T-helper 2 cell treated with Interferon-gamma antibody and Interleukin-4, amounts not matched to agents 100 ng/mL and 5 ng/mL, for 36 hours (primary cell): ENCODE results near the gene ITPK1. TPM values are rescaled to one million over a fixed set of nuclear protein-coding genes. Genes with fewer than 3 reads are reported as not detected.

Experiments used
- intact Hi-C: fragments of 100-400 bp; cut with micrococcal nuclease; formaldehyde crosslinking; loops from one replicate; pipeline ENCODE4 v1.15.1; 2023
- total RNA-seq: library from RNA; stranded (reverse); gene quantifications from 2 replicates; pipeline ENCODE4 v1.2.3, GENCODE V29; 2022

The ITPK1 gene
- total RNA-seq, 1 donor from 2014 or later: 84.1 TPM

DNA sequence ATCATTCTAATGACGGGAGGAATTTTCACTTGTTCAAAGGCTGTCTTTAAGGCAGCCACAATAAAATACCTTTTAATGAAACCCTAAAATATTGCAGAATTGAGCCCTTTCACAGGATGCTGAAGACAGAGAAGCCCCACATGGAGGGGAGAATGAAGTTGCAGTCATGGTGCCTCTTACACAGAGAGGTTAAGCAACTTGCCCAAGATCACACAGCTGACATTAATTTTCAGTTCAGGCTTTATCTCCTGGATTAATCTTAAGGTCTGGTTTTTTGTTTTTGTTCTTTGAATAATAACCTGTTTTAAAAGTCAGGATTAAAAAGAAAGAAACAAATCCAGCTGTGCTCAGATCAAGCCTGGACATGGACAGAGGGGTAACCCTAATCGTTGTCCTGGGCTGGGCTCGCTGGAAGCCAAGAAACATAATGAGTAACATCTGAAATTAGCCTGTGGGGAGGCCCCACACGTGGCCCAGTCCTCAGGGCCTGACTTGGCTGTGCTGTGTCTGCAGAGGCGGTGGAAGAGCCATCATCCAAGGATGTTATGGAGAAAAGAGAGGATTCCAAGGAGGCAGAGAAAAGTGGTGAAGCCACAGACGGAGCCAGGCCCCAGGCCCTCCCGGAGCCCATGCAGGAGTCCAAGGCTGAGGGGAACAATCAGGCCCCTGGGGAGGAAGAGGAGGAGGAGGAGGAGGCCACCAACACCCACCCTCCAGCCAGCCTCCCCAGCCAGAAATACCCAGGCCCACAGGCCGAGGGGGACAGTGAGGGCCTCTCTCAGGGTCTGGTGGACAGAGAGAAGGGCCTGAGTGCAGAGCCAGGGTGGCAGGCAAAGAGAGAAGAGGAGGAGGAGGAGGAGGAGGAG lies 184.8 kb downstream of the ITPK1 start:
- intact Hi-C loops: no loop called here

DNA sequence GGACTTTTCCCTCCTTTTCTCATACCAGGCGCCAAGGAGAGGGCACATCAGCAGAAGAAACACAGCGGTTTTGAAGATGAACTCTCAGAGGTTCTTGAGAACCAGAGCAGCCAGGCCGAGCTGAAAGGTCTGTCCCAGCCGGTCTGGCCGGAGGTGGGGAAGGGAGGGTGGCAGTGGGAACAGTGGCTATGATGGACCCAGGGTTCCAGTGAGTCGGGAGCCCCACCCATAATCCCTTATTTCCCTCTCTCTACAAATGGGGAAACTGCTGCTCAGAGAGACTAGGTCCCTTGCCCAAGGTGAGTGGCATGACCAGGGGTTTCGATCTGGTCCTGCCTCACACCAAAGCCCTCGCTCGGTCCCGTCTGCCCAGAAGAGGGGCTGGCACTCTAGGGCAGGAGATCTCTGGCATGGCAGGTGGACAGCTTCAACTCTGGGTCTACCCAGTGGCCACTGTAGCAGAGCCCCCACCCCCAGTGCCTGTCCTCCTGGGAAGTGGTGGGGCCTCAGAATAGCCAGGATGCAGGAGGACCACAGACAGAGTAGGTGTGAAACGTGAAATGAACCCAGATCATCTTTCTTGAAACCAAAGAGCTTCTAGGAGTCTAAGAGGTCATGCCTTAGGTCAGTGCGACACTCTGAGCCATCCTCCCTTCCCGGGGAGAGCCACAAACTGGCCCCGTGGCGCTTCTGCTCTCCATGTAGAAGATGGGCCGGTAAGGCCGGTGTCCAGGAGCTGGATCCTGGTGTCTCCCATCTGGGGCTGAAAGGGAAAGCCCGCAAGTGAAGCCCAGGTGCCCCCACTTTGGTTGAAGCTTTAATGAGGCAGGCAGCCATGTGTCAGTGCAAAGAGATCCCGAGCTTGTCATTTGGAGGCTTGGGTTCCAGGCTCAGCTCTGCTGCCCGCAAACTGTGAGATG lies 185.8 kb downstream of the ITPK1 start:
- intact Hi-C loops: no loop called here

DNA sequence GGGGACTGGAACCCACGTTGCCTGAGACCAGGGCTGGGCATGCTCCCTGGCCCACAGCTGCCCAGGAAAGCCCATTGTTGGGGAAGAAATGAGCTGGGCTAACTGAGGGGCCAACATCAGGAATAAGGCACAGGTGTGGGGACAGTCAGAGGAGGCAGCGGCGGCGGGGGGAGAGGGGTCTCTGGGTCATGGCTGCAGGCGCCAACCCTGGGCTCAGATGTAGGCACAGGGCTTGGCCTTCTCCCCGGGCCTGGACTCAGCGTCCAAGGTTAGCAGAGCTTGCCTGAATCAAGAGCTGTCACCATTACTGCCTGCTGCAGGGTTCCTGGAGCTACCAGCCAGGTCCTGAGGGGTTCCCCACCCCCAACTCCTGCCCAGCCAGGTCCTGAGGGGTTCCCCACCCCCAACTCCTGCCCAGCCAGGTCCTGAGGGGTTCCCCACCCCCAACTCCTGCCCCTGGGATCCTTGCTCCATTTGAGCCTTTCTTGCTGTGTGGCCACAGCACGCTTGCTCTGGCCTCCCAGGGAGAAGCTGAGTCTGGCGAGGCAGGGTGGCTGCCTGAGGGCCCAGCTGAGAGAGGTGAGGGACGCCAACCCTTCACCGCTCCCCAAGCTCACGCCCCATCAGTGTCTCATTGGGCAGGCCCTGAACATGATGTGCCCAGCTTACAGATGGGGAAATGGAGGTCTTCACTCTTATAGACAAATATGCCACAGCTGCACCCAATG lies 186.6 kb downstream of the ITPK1 start:
- intact Hi-C loops: no loop called here

DNA sequence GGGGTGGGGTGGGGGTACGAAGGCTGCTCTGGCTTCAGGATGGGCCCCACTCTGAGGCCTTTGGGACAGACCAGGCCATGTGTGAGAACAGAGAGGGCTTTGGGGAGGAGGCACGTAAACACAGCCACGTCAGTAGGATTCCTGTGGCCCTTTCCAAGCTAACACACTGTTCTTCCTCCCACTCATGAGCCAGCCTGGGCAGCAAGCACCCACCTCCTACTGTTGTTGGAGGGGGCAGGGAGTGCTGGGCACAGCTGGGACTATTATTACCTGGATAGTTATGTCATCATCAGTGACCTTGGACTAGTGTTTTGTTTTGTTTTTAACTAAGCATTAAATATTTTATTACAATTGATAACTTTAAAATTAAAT lies 187.5 kb downstream of the ITPK1 start:
- intact Hi-C loops: no loop called here

DNA sequence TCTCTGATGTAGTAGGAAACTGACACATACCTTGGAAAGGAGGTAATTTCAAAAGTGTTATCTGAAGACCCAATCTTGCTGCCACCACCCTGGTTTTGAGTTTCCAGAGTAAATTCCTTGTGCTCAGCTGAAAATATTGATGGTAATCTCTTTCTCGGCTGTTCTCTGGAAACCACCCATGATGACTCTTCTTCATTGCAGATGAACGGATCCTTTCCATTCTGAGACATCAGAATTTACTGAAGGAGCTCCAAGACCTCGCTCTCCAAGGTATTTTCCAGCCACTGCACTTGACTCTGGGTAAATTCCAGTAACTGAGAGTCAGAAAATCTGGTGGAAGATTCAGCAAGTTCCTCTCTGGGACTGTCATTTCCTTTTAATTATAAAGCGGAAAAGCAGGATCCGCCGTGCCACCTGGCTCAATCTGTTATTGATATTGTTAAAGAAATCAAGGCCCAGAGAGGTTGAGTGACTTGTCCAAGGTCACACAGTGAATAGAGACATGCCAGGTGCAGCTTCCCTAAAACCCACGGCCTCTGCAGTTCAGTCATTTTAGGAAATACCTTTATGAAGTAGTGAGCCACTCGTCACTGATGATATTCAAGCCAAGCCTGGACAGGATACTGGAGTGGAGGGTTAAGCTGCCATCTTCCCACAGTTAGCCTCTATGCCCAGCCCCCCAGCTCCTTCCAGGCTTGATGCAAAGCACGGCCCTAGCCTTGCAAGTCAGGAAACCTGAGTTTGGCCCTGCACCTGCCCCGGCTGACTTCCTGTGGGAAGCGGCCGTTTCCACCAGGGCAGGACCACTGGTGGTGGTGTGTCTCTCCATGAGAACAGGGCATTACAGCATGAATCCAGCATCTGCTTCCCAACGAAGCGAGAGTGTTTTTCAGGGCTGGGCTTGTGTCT lies 188.1 kb downstream of the ITPK1 start:
- intact Hi-C loops: no loop called here

DNA sequence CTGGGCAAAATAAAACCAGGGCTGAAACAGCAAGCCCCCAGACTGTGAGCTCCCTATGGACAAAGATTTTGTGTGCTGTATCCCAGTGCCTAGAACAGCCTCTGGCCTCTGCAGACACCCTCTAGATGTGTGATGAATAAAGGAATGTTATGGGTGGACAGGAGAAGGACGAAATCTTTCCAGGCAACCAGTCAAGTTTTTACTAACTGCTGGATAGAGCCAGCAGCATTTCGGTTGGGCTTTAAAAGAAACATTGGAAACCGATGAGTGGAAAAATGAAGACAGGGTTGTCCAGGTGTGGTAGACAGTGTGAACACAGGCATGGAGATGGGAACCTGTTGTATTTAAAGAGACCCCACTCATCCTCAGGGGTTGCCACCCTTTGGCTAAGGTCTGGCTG lies 188.8 kb downstream of the ITPK1 start:
- intact Hi-C loops: no loop called here

DNA sequence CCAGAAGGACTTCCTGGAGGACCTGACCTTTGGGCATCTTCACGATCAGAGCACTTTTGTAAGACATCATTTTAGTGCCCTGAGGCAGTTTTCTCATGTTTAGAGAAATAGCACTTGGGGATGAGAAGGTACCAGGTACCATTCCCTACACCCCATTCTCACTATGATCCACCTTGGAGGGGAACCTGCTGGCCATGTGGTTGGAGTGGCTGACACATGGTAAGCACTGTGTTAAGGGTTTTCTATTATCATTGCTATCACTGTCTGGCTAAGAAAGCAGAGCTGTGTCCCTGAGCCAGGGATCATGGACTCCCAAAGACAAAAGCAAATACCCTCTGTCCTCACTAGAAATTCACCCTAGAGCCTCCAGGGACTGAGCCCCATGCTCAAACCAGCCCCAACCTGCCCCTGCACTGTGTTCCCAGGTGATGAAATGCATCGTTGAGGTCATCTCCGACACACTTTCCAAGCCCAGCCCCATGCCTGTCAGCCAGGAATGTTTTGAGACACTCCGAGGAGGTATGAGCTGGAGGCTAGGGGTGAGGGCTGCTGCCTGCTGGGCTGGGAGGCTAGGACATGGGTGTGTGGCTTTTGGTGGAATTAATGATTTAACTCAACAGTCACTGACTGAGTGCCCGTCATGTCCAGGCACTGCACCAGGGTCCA lies 189.4 kb downstream of the ITPK1 start:
- intact Hi-C loops: no loop called here

DNA sequence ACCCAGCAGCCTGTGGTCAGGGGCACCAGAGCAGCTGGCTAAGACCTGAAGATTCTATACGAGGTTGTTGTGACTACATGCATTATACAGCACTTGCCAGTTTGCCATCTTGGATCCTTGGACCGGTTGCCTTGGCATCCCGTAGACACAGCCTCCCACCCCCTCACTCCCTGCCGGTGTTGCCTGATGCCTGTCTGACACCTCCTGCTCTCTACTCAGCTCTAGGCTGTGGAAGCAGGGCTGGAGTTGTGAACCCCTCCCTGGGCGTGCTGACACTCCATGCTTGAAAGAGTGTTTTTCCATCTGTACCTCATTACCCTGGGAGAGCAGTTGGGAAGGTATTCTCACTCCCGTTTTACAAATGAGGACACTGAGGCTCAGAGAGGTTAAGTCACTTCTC lies 190.3 kb downstream of the ITPK1 start:
- intact Hi-C loops: no loop called here

DNA sequence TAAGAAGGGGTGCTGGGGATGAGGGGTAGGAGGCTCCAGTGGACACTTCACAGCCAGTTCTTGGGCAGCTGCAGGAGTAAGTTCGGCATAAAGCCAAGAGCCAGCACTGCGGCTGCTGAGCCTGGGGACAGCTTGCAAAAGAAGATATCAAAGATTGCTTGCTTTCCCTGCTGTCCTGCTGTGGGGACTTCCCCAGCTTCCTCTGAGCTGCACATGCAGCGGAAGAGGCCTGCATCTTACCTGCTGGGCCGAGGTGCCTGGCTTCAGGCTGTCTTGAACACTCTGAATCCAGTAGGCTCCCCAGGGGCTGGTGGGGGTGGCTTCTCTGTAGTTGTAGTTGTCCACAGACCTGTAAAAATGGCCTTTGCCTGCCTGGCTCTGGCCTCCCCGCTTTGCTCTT lies 191.5 kb downstream of the ITPK1 start:
- intact Hi-C loops: no loop called here

DNA sequence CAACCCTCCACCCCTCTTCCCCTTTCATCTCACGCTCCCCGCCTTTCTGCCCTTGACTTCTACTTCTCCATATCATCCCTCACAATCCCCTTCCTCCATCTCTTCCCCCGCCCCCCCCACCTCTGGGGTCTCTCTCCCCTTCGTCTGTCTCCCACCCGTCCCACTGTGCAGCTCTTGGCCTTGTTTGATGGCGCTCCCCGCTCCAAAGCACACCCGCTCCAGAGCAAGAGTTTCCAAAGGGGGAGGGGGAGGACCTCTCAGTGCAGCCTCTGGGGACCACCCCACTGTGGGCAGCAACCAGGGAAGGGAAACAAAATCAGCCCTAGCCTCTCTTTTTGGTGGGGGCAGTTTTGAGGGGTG lies 192.0 kb downstream of the ITPK1 start:
- intact Hi-C loops: no loop called here

DNA sequence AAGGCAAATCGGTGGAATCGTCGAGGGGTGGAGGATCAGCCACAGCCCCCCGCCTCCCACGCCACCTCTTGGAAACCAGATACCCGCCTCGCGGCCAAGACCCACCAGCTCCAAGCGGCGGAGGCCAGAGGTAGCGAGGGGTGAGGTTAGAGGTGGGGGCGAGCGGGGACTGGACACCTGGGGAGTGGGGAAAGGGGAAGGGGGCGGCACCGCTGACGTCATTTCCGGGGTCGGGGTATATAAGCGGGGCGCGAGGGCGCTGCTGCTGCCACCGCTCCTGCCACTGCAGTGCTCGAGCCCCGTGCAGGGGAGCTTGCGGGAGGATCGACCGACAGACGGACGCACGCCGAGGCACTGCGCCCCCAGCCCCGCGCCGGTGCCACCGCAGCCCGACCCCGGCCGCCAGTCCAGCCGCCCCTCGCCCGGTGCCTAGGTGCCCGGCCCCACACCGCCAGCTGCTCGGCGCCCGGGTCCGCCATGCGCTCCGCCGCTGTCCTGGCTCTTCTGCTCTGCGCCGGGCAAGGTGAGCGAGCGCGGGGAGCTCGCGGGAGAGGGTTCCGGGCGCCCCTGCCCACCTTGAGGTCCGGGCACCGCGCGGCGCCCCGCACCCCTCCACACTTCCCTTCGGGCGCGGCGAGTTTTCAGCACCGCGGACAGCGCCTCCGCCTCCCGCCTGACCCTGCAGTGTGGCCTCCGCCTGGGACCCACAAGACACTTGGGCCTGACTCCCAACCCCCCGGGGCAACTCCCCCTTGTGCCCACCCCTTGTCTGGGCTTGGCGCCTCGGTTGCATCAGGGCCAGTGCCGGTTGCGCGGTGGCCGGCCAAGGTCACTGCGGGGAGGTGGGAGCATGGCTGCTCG lies 192.6 kb downstream of the ITPK1 start, which contains the start of gene CHGA:
Gene CHGA, plus strand, starts transcription at position 268 of the 861 bp plus-strand sequence. Its CDS starts 210 bp downstream, at position 478.
- intact Hi-C loops: no loop called here

DNA sequence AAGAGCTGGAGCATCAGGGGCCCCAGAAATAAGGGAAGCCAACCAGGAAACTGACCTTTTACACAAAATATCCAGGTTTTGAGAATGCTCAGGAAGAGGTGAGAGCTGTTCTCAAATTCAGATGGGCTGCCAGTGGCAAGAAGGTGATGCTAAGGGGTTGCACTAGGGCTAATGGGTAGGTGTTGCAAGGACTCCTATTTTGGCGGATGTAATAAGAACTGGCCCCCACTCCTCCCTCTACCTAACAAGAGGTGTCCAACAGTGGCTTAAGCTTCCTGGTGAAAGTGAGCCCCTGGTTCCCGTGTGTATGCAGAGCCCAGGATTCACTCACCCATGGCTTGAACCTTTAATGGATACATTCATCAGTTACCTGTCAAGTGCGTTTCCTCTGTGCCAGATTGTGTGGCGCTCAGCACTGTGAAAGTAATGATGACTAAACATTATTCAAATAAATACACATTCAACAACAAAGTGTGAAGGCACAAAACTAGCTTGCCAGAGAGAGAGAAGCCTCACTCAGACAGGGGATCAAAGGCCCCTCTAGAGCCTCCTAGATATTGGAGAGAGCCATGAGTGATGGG lies 193.5 kb downstream of the ITPK1 start:
- intact Hi-C loops: no loop called here

DNA sequence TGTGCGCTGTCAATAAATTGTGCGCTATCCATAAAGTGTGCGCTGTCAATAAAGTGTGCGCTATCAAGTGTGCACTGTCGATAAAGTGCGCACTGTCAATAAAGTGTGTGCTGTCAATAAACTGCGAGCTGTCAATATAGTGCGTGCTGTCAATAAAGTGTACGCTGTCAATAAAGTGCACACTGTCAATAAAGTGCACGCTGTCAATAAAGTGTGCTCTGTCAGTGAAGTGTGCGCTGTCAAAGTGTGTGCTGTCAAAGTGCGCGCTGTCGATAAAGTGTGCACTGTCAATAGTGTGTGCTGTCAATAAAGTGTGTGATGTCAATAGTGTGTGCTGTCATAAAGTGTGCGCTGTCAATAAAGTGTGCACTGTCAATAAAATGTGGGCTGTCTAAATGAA lies 195.7 kb downstream of the ITPK1 start:
- intact Hi-C loops: no loop called here

DNA sequence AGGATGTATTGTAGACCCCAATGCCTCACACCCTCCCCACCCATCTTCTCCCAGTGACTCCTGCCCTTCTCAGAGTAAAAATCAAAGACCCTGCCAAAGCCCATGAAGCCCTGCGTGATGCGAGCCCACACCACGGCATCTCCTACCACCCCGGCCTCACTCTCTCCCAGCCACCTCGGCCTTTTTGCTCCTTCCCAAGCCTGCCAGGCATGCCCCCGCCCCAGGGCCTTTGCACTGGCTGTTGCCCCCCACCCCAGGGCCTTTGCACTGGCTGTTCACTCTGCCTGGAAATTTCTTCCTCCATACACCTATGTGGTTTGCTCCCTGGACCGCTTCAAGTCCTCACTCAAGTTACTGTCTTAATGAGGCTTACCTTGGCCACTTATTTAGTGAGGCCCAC lies 197.8 kb downstream of the ITPK1 start:
- intact Hi-C loops: no loop called here

DNA sequence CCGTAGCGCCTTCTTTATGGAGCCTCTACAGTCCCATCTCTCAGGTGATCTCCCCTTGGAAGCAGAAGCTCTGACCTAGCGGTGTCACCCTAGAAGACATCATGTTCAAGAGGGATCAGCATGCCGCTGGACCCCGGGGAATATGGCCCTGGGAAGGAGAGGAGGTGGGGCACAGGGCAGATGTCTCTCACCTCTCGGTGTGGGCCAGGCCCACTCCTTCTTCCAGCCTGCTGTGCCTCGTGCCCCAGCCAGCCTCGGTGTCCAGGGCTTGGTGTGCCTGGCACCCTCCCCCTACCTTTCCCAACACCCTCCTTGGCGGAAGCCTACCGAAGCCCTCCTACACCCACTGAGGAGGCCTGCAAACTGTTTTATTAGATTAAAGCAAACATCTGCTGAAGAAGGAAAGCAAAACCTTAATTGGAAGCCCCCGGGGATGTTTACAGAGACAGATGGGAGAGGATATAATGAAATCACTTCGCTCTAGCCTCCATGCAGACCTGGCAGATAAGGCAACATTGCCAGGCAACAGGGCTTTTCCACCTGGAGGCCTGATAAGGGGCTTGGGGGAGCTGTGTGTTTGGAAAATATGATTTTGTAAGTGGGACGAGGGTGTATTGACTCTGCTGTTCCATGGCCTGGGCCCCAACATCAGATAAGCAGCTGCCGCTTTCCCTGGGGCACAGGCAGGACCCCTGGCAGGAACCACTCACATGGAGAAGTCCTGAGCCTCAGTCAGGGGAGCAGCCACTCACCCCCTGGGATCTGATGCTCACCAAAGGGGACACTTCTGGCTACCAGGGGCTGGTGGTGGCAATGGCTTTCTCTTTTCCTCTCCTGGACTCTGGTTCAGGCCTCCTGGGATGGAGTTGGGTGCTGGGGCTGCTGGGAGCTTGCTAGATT lies 198.4 kb downstream of the ITPK1 start:
- intact Hi-C loops: no loop called here

DNA sequence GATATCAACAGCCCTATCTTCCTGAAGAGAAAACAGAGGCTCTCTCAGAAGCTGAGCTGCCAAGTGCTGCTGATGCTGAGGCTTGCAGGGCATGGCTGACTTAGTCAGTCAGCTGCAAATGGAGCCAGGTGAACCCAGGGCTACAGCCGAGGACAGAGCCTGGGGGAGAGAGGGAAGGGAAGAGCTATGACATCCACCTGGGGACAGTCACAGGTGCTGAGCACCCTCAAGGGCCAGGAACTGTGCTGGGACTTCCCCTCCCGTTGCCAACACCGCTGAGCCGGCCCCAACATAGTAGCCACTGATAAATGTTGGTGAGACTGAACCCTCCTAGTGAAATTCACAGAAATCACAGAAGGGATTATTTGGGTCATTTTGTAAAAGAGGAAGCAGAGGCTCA lies 199.5 kb downstream of the ITPK1 start:
- intact Hi-C loops: no loop called here

DNA sequence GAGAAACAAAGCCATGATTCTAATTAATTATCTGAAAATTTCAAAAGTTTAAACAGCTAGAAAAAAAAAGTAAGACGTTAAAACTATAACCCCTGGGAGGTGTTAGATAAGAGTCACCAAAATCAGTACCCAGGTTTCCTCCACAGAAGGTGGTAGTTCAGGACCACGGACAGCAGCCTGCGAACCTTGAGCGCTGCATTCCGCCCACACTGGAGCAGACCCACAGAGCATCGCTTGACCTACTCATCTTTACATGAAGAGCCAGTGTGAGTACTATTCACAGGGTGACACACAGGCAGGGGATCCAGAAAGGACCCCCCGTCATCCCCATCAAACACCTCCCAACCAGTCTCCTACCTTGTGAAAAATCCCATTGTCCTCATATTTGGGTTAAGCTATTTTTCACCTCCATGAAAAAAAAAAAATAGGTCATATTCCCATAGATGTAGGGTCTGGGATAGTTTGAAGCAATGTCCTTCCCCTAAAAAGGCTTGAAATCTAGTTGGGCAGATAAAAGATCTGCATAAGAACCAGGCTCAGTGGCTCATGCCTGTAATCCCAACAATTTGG lies 201.6 kb downstream of the ITPK1 start:
- intact Hi-C loops: no loop called here
